Sigmoid colon (tissue), 4 donors: ENCODE results near the gene WDR19.

ENCODE experiments used
- EP300 ChIP-seq, 4 donors: sonication (generic); formaldehyde crosslinking; IDR thresholded peaks; one replicate each; pipeline ENCODE4 v1.6.1; 2017; ENCODE audit warnings: antibody characterized with exemption in 4 of 4
- POLR2A ChIP-seq, 2 donors: fragments of 450-650 bp; IDR thresholded peaks; one replicate each; pipeline ENCODE4 v1.6.1; 2016; ENCODE audit warnings: antibody characterized with exemption in 2 of 2, mild to moderate bottlenecking in 2 of 2, moderate library complexity in 2 of 2
- POLR2AphosphoS5 ChIP-seq, 4 donors: sonication (generic); formaldehyde crosslinking; IDR thresholded peaks; one replicate each; pipeline ENCODE4 v1.6.1; 2017; ENCODE audit warnings: antibody characterized with exemption in 4 of 4
- TF ChIP-seq, protein P1 (sequence below), 4 experiments: fragments of 450-650 bp in 3 of 4; fragments of 200-600 bp in 1 of 4; IDR thresholded peaks; one replicate each; pipeline ENCODE4 v1.5.1; 2016 to 2019; ENCODE audit warnings: antibody characterized with exemption in 4 of 4, mild to moderate bottlenecking in 3 of 4, moderate library complexity in 2 of 4

DNA sequence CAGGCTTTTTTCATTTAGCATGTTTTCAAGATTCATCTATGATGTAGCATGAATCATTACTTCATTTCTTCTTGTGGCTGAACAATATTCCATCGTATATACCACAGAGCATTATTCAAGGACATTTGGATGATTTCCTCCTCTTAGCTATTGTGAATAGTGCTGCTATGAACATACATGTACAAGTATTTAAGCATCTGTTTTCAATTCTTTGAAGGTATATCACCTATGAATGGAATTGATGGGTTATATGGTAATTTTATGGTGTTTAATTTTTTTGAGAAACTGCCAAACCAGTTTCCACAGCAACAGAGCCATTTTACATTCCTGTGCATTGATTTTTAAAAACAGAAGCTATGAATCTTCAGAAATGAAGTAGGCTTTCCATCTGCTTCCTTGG, 36.1 kb upstream of the WDR19 start:
- TF ChIP-seq, protein P1, sequence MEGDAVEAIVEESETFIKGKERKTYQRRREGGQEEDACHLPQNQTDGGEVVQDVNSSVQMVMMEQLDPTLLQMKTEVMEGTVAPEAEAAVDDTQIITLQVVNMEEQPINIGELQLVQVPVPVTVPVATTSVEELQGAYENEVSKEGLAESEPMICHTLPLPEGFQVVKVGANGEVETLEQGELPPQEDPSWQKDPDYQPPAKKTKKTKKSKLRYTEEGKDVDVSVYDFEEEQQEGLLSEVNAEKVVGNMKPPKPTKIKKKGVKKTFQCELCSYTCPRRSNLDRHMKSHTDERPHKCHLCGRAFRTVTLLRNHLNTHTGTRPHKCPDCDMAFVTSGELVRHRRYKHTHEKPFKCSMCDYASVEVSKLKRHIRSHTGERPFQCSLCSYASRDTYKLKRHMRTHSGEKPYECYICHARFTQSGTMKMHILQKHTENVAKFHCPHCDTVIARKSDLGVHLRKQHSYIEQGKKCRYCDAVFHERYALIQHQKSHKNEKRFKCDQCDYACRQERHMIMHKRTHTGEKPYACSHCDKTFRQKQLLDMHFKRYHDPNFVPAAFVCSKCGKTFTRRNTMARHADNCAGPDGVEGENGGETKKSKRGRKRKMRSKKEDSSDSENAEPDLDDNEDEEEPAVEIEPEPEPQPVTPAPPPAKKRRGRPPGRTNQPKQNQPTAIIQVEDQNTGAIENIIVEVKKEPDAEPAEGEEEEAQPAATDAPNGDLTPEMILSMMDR (IDR thresholded peaks at IDR 0.05) = no peak
- no peak for TF ChIP-seq POLR2AphosphoS5 (IDR thresholded peaks at IDR 0.05)
- TF ChIP-seq POLR2A (IDR thresholded peaks at IDR 0.05) = no peak
- TF ChIP-seq EP300 (IDR thresholded peaks at IDR 0.05) = no peak
